ENCODE data around the gene ACOD1. TPM values are rescaled to one million over a fixed set of nuclear protein-coding genes. Genes with fewer than 3 reads are reported as not detected.

Gene ACOD1
- total RNA-seq, 1 donor, result not detected

DNA sequence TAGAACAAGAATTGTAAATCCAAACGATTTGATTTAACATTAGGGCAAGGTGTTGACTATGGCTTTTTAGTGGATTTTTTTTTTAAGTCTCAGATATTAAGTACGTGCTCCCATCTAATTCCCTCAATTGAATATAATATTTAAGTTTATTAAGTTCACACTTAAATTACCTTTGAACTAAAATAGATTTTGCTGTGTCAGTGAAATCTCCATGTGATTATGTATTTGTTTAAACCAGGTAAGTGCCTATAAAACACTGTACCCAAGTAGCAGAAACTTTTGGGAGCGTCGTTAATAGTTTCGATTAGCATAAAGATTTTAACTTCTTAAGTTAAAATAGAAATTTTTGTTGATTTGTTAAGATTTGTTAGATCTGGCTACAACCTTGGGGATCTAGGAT, 45.2 kb downstream of the ACOD1 start:
- no peak for DNase-seq (ENCODE audit: low read depth)
- no peak for TF ChIP-seq CTCF (IDR thresholded peaks at IDR 0.05; ENCODE audit: insufficient read depth, low read length)
- H3K4me3 ChIP-seq (ENCODE audit: low read depth, low read length), result peak overlapping the region; percentile 88

DNA sequence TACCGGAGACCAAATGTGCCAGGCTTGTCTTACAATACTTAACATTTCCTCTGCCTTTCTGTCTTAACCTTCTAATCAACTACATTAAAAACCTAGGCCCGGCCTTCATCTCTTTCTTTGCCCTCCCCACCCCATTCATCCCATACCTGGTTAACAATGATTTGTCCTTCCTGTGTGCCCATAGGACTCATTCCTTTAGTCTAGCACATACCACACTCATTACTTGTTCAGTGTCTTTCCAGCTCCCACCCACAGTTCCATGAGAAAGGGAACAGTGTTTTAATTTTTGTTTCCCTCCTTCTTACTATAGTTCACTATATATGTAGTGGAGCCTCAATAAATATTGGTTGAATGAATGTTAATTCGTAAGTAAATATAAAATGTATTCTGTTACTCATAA, 46.0 kb downstream of the ACOD1 start:
- TF ChIP-seq CTCF (IDR thresholded peaks at IDR 0.05; ENCODE audit: insufficient read depth, low read length), result no peak
- DNase-seq (ENCODE audit: low read depth), result no peak
- H3K4me3 ChIP-seq (ENCODE audit: low read depth, low read length), result no peak overlapping the region

DNA sequence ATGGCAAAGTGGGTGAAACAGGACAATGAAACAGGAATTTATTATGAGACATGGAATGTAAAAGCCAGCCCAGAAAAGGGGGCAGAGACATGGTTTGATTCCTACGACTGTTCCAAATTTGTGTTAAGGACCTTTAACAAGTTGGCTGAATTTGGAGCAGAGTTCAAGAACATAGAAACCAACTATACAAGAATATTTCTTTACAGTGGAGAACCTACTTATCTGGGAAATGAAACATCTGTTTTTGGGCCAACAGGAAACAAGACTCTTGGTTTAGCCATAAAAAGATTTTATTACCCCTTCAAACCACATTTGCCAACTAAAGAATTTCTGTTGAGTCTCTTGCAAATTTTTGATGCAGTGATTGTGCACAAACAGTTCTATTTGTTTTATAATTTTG, 52.2 kb downstream of the ACOD1 start:
- TF ChIP-seq CTCF (IDR thresholded peaks at IDR 0.05; ENCODE audit: insufficient read depth, low read length), result no peak
- DNase-seq (ENCODE audit: low read depth), result peak; percentile 51
- H3K4me3 ChIP-seq (ENCODE audit: low read depth, low read length), result no peak overlapping the region

GRCh38 chr13:77001540-77001939, 53.2 kb downstream of the ACOD1 start:
- no peak for DNase-seq (ENCODE audit: low read depth)
- TF ChIP-seq CTCF (IDR thresholded peaks at IDR 0.05; ENCODE audit: insufficient read depth, low read length), result no peak
- H3K4me3 ChIP-seq (ENCODE audit: low read depth, low read length), result no peak overlapping the region

- TF ChIP-seq CTCF (IDR thresholded peaks at IDR 0.05; ENCODE audit: insufficient read depth, low read length), result no peak
- no peak overlapping the region for H3K4me3 ChIP-seq (ENCODE audit: low read depth, low read length)
- no peak for DNase-seq (ENCODE audit: low read depth)
Measured at GRCh38 chr13:77001963-77002587, 53.8 kb downstream of the ACOD1 start.

DNA sequence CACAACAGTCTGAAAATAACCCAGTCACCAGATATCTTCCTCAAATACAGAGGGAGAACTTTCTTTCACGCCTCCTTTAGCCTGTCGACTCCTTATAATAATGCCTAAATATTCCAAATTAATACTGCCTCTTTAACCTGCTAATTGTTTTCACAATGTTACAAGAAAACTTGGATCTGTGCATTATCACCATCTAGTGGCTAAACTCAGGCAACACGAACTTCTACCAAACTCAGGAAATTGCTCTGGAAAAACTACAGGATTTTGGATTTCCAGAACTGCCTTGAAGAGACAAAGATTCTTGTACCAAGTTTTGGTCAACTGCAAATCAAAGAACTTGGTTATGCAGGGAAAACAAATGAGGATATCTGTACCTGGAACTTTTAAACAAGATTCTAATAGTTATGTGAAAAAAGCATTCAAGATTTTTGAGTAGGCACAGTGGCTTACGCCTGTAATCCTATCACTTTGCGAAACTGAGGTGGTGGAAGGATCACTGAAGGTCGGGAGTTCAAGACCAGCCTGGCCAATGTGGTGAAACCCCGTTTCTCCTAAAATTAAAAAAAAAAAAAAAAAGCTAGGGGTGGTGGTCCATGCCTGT, 54.4 kb downstream of the ACOD1 start:
- H3K4me3 ChIP-seq (ENCODE audit: low read depth, low read length), result no peak overlapping the region
- TF ChIP-seq CTCF (IDR thresholded peaks at IDR 0.05; ENCODE audit: insufficient read depth, low read length), result peak; percentile 82
- peak; percentile 67 for DNase-seq (ENCODE audit: low read depth)

Other genes starting within 250 kb of the ACOD1 start
- 62.6 and 176 TPM in 2 replicates for gene KCTD12, start 62.1 kb upstream of the ACOD1 start, total RNA-seq (ENCODE audit: low replicate concordance)
- 40.0 and 46.7 TPM in 2 replicates for gene CLN5, start 43.6 kb downstream of the ACOD1 start, total RNA-seq (ENCODE audit: low replicate concordance)
- 78.8 and 144 TPM in 2 replicates for gene FBXL3, start 78.6 kb downstream of the ACOD1 start, total RNA-seq (ENCODE audit: low replicate concordance)